Heart left ventricle (tissue), 13 donors: ENCODE data around the gene WDR47.
"Not testable (repeated sequence)": the region's sequence is repeated elsewhere in the genome, so short reads cannot be mapped to it uniquely, and the experiment has no call there.

Source experiments
- CTCF ChIP-seq, 12 donors: fragments of 200-600 bp; sonication (generic) in 4 of 12; IDR thresholded peaks; one replicate each; pipeline versions ENCODE4 v1.5.0 to v1.8.0; 2018 to 2022; ENCODE audit warnings: antibody characterized with exemption in 12 of 12, mild to moderate bottlenecking in 5 of 12
- POLR2A ChIP-seq, 2 donors: fragments of 450-650 bp; IDR thresholded peaks; one replicate each; pipeline ENCODE4 v1.6.1; 2017; ENCODE audit warnings: antibody characterized with exemption in 2 of 2, mild to moderate bottlenecking in 2 of 2, moderate library complexity in 2 of 2
- donor health status: ischemic (EF 13 %, LVEDD 7.1; RV severe dilation, severe dysfunction).
- donor health status: DM: no; HTN: yes; CAD: no.
- donor health status: DM: no; HTN: no; CAD: no.
- donor health status: ischemic (EF 25% LVEDD 6.9; RV normal size, moderate dysfunction).
- donor health status: ischemic (EF 25% LVEDD 5.7; RV mildly dilated, moderate dysfunction).
- donor health status: ischemic (EF 35%, LVEDD 5.7; RV mildly dilated, moderate dysfunction).
- donor health status: nonischemic (EF 11% LVEDD 7.7; RV severe dilation, severe dysfunction).
- donor health status: DM: yes; HTN: yes; CAD: no.
- donor health status: PGD.
- donor health status: ischemic (EF 29% LVEDD 5.4; RV normal size, mild dysfunction).
- donor health status: nonischemic (EF 23%, LVEDD 6.1; RV moderate dilation, normal function).

GRCh38 chr1:109017719-109018118 lies 24.2 kb downstream of the WDR47 start:
- TF ChIP-seq CTCF, POLR2A (IDR thresholded peaks at IDR 0.05): not testable (repeated sequence)
